Measurements from ENCODE around the gene NOC3L. TPM values are rescaled to one million over a fixed set of nuclear protein-coding genes. Genes with fewer than 3 reads are reported as not detected.

The NOC3L gene
- 37.5 and 42.0 TPM in 2 replicates for total RNA-seq
- total RNA-seq (2013): 58.4 TPM
- 10.2 and 12.1 TPM in 2 replicates for polyA plus RNA-seq
- polyA minus RNA-seq: 15.7 and 18.3 TPM in 2 replicates

- peak; percentile 98 for DNase-seq
- Mint-ChIP-seq H3K27ac (peak within 1 kb of the TSS; percentile 98), H3K4me1 (peaks cover 36% of the 10 kb centered on the region), H3K4me3 (peak within 1 kb of the TSS; percentile 98), H3K9me3 (ENCODE audit: insufficient read depth) (no peaks in the 10 kb centered on the region), H3K27me3 (peaks cover 11% of the 10 kb centered on the region)
- no peaks in the 10 kb centered on the region for H3K9me3 ChIP-seq (ENCODE audit: control extremely low read depth in 1 of 3, control insufficient read depth in 2 of 3, insufficient read depth in 1 of 3, low read length in 2 of 3)
- peaks cover 16 to 18% of the 10 kb centered on the region in 2 donors for H3K4me1 ChIP-seq (ENCODE audit: control insufficient read depth in 2 of 2, insufficient read depth in 2 of 2, low read length in 2 of 2)
- no peaks in the 10 kb centered on the region for H4K20me1 ChIP-seq (ENCODE audit: control insufficient read depth, insufficient read depth, low read length, poor library complexity, severe bottlenecking)
- H3K4me2 ChIP-seq (replicated peaks; ENCODE audit: low read depth, low read length, poor library complexity, severe bottlenecking): peak within 1 kb of the TSS; percentile 87
- H3K79me2 ChIP-seq (ENCODE audit: control insufficient read depth, insufficient read depth, low read length): peaks cover 29% of the 10 kb centered on the region
- ATAC-seq (ENCODE audit: low read depth): peak; percentile 97
- intact Hi-C loops (cut with micrococcal nuclease): loop anchor here (1.0 to 2.0 kb wide), 6 partner anchors 18 to 866 kb away; partner anchors contain the start of genes CEP55, FRA10AC1, HELLS and TBC1D12
- H3K36me3 ChIP-seq (replicated peaks in 1 of 2; ENCODE audit: control extremely low read depth in 1 of 2, control insufficient read depth in 1 of 2, extremely low read depth in 1 of 2, insufficient read depth in 2 of 2, low read length in 1 of 2): peaks cover 5 to 13% of the 10 kb centered on the region in 2 experiments
- CTCF ChIA-PET: interaction anchor here (0.5 to 3.1 kb wide), 6 partner anchors 16 to 134 kb away, joined by 3 to 23 read pairs (median 11); partner anchors contain the start of gene TBC1D12
- TF ChIP-seq CTCF (IDR thresholded peaks at IDR 0.05) (peak; percentile 92), EZH2 (IDR thresholded peaks at IDR 0.05; ENCODE audit: borderline replicate concordance, insufficient read depth, low read depth, low read length, poor library complexity, severe bottlenecking) (no peak)
- H3K9ac ChIP-seq (ENCODE audit: low read length): peak within 1 kb of the TSS; percentile 97
- peak within 1 kb of the TSS; percentile 91 for H2AFZ ChIP-seq (ENCODE audit: insufficient read depth, low read depth, low read length, poor library complexity, severe bottlenecking)
- peak within 1 kb of the TSS; percentile 94 to 95 for H3K27ac ChIP-seq (ENCODE audit: low read length in 2 of 2)
- POLR2A ChIA-PET: interaction anchor here (0.6 to 2.4 kb wide), 3 partner anchors 18 to 42 kb away, joined by 5 to 15 read pairs (median 6); partner anchors contain the start of gene TBC1D12
- H3K4me3 ChIP-seq (ENCODE audit: control extremely low read depth in 1 of 5, extremely low read depth in 1 of 5, insufficient read depth in 1 of 5, low read depth in 2 of 5, low read length in 4 of 5): peak within 1 kb of the TSS; percentile 66 to 95 (median 86)
- WGBS (ENCODE audit: insufficient coverage): under 1% methylated on average over 44 of the region's 55 CpGs
- peaks cover 0 to 5% (median 2%) of the 10 kb centered on the region in 4 experiments for H3K27me3 ChIP-seq (replicated peaks in 1 of 4; ENCODE audit: control extremely low read depth in 1 of 4, control insufficient read depth in 3 of 4, insufficient read depth in 4 of 4, low read length in 3 of 4)
Measured at GRCh38 chr10:94362360-94363250, at the start of gene NOC3L. Gene NOC3L (minus strand): TSS chr10:94362939. CDS start chr10:94362838, 101 bp downstream.

All from B cell (primary cell).